ENCODE measurements around the gene MAML3. TPM values are rescaled to one million over a fixed set of nuclear protein-coding genes. Genes with fewer than 3 reads are reported as not detected.

MAML3 gene
- total and polyA plus RNA-seq, 2 experiments from 2014 or later = 1.7 to 6.5 TPM

DNA sequence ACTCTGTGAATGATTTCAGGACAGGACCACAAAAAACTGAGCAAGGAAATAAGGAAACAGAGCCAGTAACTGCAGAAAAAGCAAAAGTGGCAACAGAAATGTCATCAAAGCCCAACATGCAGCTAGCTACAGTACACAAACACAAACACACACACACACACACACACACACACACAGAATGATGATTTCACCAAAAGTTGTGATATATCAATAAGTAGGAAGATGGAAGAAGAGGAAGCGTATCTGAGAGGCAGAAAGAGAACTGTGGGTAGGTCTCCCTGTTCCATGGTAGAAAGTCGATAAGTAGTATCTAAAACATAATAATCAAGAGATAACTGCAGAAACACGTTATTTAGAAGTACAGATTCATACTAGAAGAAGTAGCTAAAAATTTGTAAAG, 340.1 kb downstream of the MAML3 start:
- TF ChIP-seq ETS1 (IDR thresholded peaks at IDR 0.05) (no peak), ZNF114 (CRISPR knock-in tag; IDR thresholded peaks at IDR 0.05) (no peak), NANOG (IDR thresholded peaks at IDR 0.05; ENCODE audit: borderline replicate concordance) (no peak), EZH2 (IDR thresholded peaks at IDR 0.05; ENCODE audit: low read depth, unreplicated experiment) (no peak)
- peaks cover 3% of the 10 kb centered on the region; the same call in 2 of the 3 replicates for H3K36me3 Mint-ChIP-seq (ENCODE audit: low read depth)
- no peak overlapping the region for H3K4me3 ChIP-seq
- no peak overlapping the region for H3K4me2 ChIP-seq
- peaks cover 47% of the 10 kb centered on the region for H3K4me1 Mint-ChIP-seq
- H3K27me3 ChIP-seq (ENCODE audit: insufficient read depth) = no peaks in the 10 kb centered on the region
- H4K20me1 ChIP-seq (replicated peaks; ENCODE audit: insufficient read depth) = no peaks in the 10 kb centered on the region
- DNase-seq (ENCODE audit: low spot score) = no peak
- H2AFZ ChIP-seq = no peak overlapping the region
- peaks cover 27% of the 10 kb centered on the region for H3K4me1 ChIP-seq (ENCODE audit: insufficient read depth)
- H3K4me3 Mint-ChIP-seq = no peak overlapping the region
- H3F3A ChIP-seq (replicated peaks; ENCODE audit: low read depth) = no peaks in the 10 kb centered on the region
- no peaks in the 10 kb centered on the region for H3K79me2 ChIP-seq (replicated peaks; ENCODE audit: insufficient read depth)
- ATAC-seq = no peak
- peaks cover 11% of the 10 kb centered on the region; the same call in 1 of the 2 replicates for H3K9me2 ChIP-seq (ENCODE audit: insufficient read depth)
- H3K36me3 ChIP-seq (ENCODE audit: insufficient read depth) = no peaks in the 10 kb centered on the region; the same call in 1 of the 2 replicates
- H3K27me3 Mint-ChIP-seq (ENCODE audit: insufficient read depth, low read depth, poor library complexity) = peaks cover 4% of the 10 kb centered on the region
- no peak overlapping the region for H3K27ac Mint-ChIP-seq
- H3K27ac ChIP-seq (ENCODE audit: low read depth) = no peak overlapping the region
- peaks cover 5% of the 10 kb centered on the region; the same call in 1 of the 3 replicates for H3K9me3 Mint-ChIP-seq

DNA sequence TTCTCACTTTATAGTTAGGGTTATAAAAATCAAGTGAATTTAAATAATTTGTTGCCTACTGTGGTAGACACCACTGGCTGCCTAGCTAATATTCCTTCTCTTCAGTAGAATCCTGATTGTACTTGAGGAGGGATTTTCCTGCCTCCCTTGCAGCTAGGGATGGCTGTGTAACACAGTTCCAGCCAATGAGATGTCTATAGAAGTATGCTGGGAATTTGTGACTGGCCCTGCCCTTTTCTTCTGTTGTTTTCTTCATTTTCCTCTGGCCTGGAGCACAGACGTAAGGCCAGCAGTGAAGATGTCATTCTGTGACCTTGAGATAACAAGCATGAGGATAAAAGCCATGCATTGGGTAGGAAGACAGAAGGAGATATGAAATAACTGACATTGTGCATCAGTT, 343.3 kb downstream of the MAML3 start:
- peaks cover 23% of the 10 kb centered on the region for H3K4me1 ChIP-seq (ENCODE audit: insufficient read depth)
- peaks cover 36% of the 10 kb centered on the region for H3K4me1 Mint-ChIP-seq
- no peaks in the 10 kb centered on the region for H3F3A ChIP-seq (replicated peaks; ENCODE audit: low read depth)
- H3K27ac Mint-ChIP-seq = no peak overlapping the region
- no peak overlapping the region for H3K4me3 ChIP-seq
- no peak overlapping the region for H3K4me3 Mint-ChIP-seq
- H3K36me3 ChIP-seq (ENCODE audit: insufficient read depth) = no peaks in the 10 kb centered on the region; the same call in 1 of the 2 replicates
- H2AFZ ChIP-seq = no peak overlapping the region
- ATAC-seq = no peak
- no peaks in the 10 kb centered on the region for H4K20me1 ChIP-seq (replicated peaks; ENCODE audit: insufficient read depth)
- H3K79me2 ChIP-seq (replicated peaks; ENCODE audit: insufficient read depth) = no peaks in the 10 kb centered on the region
- no peaks in the 10 kb centered on the region for H3K9me2 ChIP-seq (ENCODE audit: insufficient read depth)
- no peak for DNase-seq (ENCODE audit: low spot score)
- no peak overlapping the region for H3K4me2 ChIP-seq
- TF ChIP-seq POLR2AphosphoS5 (IDR thresholded peaks at IDR 0.05; ENCODE audit: low read depth) = no peak
- TF ChIP-seq NANOG (IDR thresholded peaks at IDR 0.05; ENCODE audit: borderline replicate concordance) = no peak
- no peak for TF ChIP-seq JUNB (IDR thresholded peaks at IDR 0.05; ENCODE audit: unreplicated experiment)
- no peak for TF ChIP-seq ETS1 (IDR thresholded peaks at IDR 0.05)
- TF ChIP-seq STAT1 (IDR thresholded peaks at IDR 0.05; ENCODE audit: unreplicated experiment) = no peak
- no peak for TF ChIP-seq CTCF (conservative IDR thresholded peaks at IDR 0.05; ENCODE audit: low read depth in 2 of 2)
- no peak for TF ChIP-seq ZNF331 (CRISPR knock-in tag; IDR thresholded peaks at IDR 0.05; ENCODE audit: low read depth)
- TF ChIP-seq EZH2phosphoT487 (IDR thresholded peaks at IDR 0.05; ENCODE audit: unreplicated experiment) = no peak
- TF ChIP-seq EZH2 (IDR thresholded peaks at IDR 0.05; ENCODE audit: low read depth, unreplicated experiment) = no peak
- no peak for TF ChIP-seq ZNF462 (CRISPR knock-in tag; IDR thresholded peaks at IDR 0.05)
- peaks cover 5% of the 10 kb centered on the region; the same call in 1 of the 3 replicates for H3K9me3 Mint-ChIP-seq
- no peak overlapping the region for H3K27ac ChIP-seq (ENCODE audit: low read depth)
- H3K27me3 Mint-ChIP-seq (ENCODE audit: insufficient read depth, low read depth, poor library complexity) = no peaks in the 10 kb centered on the region
- H3K27me3 ChIP-seq (ENCODE audit: insufficient read depth) = no peaks in the 10 kb centered on the region
- peaks cover 3% of the 10 kb centered on the region; the same call in 2 of the 3 replicates for H3K36me3 Mint-ChIP-seq (ENCODE audit: low read depth)
